IMR-90 (cell line): Measurements from ENCODE around the gene ADCY9.

ENCODE experiments used
- POLR2A ChIP-seq: IDR thresholded peaks from 2 replicates; pipeline ENCODE4 v1.6.1; 2012; ENCODE audit warnings: mild to moderate bottlenecking, low read depth, low read length
- TF ChIP-seq, protein P1 (sequence below): conservative IDR thresholded peaks from 2 replicates; pipeline ENCODE4 v1.5.1; 2012; ENCODE audit warnings: mild to moderate bottlenecking, low read depth, low read length, improper control_type of control experiment

- TF ChIP-seq POLR2A, result no peak
- TF ChIP-seq, protein P1, sequence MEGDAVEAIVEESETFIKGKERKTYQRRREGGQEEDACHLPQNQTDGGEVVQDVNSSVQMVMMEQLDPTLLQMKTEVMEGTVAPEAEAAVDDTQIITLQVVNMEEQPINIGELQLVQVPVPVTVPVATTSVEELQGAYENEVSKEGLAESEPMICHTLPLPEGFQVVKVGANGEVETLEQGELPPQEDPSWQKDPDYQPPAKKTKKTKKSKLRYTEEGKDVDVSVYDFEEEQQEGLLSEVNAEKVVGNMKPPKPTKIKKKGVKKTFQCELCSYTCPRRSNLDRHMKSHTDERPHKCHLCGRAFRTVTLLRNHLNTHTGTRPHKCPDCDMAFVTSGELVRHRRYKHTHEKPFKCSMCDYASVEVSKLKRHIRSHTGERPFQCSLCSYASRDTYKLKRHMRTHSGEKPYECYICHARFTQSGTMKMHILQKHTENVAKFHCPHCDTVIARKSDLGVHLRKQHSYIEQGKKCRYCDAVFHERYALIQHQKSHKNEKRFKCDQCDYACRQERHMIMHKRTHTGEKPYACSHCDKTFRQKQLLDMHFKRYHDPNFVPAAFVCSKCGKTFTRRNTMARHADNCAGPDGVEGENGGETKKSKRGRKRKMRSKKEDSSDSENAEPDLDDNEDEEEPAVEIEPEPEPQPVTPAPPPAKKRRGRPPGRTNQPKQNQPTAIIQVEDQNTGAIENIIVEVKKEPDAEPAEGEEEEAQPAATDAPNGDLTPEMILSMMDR, result no peak
Measured at GRCh38 chr16:3977376-3977775, 138.9 kb downstream of the ADCY9 start.
